MCF 10A (cell line): Measurements from ENCODE around the gene LRP2. TPM values are rescaled to one million over a fixed set of nuclear protein-coding genes. Genes with fewer than 3 reads are reported as not detected.
A peak's percentile ranks its signal among the peaks of the same experiment; 100 is the strongest.

Source experiments
- BruUV-seq: library from RNA; stranded (reverse); fragments of 400-500 nt; replicated peaks from 2 replicates; lab custom pipeline; 2021; lab: Mats Ljungman, UMichigan
- CTCF ChIA-PET: fragments of 300-600 bp; sonication (Branson Sonifier 250); formaldehyde crosslinking; extraction: SDS; loops from one replicate; lab custom pipeline; 2021; ENCODE audit warnings: antibody characterized with exemption, inconsistent platforms; lab: Yijun Ruan, JAX
- POLR2A ChIA-PET: fragments of 300-600, 350-650 bp; sonication (Branson Sonifier 250); formaldehyde crosslinking; extraction: SDS; loops from one replicate; lab custom pipeline; 2020; ENCODE audit warnings: antibody characterized with exemption, inconsistent platforms; lab: Yijun Ruan, JAX
- DNase-seq: peaks from one replicate; pipeline ENCODE4 v3.0.0-alpha.2; 2018; ENCODE audit not compliant: unreplicated experiment
- H3K27ac Mint-ChIP-seq: one replicate; pipeline ENCODE4 v1.8.0; 2022; ENCODE audit warnings: mild to moderate bottlenecking, low read depth, mixed read lengths; ENCODE audit not compliant: unreplicated experiment
- H3K27me3 Mint-ChIP-seq: one replicate; pipeline ENCODE4 v1.8.0; 2022; ENCODE audit warnings: mixed read lengths; ENCODE audit not compliant: insufficient read depth, unreplicated experiment
- H3K36me3 Mint-ChIP-seq: one replicate; pipeline ENCODE4 v1.8.0; 2022; ENCODE audit warnings: mild to moderate bottlenecking, moderate library complexity, mixed read lengths; ENCODE audit not compliant: insufficient read depth, unreplicated experiment
- H3K4me1 Mint-ChIP-seq: one replicate; pipeline ENCODE4 v1.8.0; 2022; ENCODE audit warnings: mixed read lengths; ENCODE audit not compliant: insufficient read depth, unreplicated experiment
- H3K4me3 Mint-ChIP-seq: one replicate; pipeline ENCODE4 v1.8.0; 2022; ENCODE audit warnings: mild to moderate bottlenecking, moderate library complexity, mixed read lengths; ENCODE audit not compliant: unreplicated experiment
- H3K9me3 Mint-ChIP-seq: one replicate; pipeline ENCODE4 v1.8.0; 2022; ENCODE audit warnings: mixed read lengths; ENCODE audit not compliant: unreplicated experiment
- CTCF ChIP-seq: fragments of 200-600 bp; IDR thresholded peaks from one replicate; pipeline ENCODE4 v1.8.0; 2022; ENCODE audit warnings: antibody characterized with exemption, mild to moderate bottlenecking; ENCODE audit not compliant: unreplicated experiment
- intact Hi-C: fragments of 100-400 bp; cut with micrococcal nuclease; formaldehyde crosslinking; loops from 2 replicates; pipeline ENCODE4 v1.14.1; 2022
- total RNA-seq: library from RNA; stranded (reverse); gene quantifications from 2 replicates; pipeline ENCODE4 v1.2.3, GENCODE V29; 2022

The LRP2 gene
- total RNA-seq, 1 experiment from 2014 or later: 0.07 TPM

GRCh38 chr2:169258045-169258601 is 104.2 kb downstream of the LRP2 start:
- ChIA-PET CTCF (interaction anchor here (0.9 to 1.5 kb wide), 2 partner anchors 8 to 38 kb away, joined by 3 read pairs; no protein-coding TSS in a partner anchor), POLR2A (interaction anchor here (0.9 to 1.4 kb wide), 2 partner anchors 17 to 69 kb away, joined by 3 read pairs; no protein-coding TSS in a partner anchor)
- Mint-ChIP-seq H3K4me1 (no peaks in the 10 kb centered on the region), H3K36me3 (no peaks in the 10 kb centered on the region), H3K27ac (no peak overlapping the region), H3K27me3 (peaks cover 55% of the 10 kb centered on the region), H3K4me3 (no peak overlapping the region), H3K9me3 (no peaks in the 10 kb centered on the region)
- TF ChIP-seq CTCF: no peak
- DNase-seq: peak; percentile 14
- no TSS peak for BruUV-seq
- intact Hi-C loops: no loop called here

GRCh38 chr2:169254774-169255173 is 107.6 kb downstream of the LRP2 start:
- H3K4me1 Mint-ChIP-seq: no peaks in the 10 kb centered on the region
- peaks cover 39% of the 10 kb centered on the region for H3K27me3 Mint-ChIP-seq
- H3K9me3 Mint-ChIP-seq: no peaks in the 10 kb centered on the region
- CTCF ChIA-PET: no interaction called here
- BruUV-seq: no TSS peak
- H3K36me3 Mint-ChIP-seq: no peaks in the 10 kb centered on the region
- no peak for DNase-seq
- no peak overlapping the region for H3K27ac Mint-ChIP-seq
- no peak for TF ChIP-seq CTCF
- POLR2A ChIA-PET: no interaction called here
- intact Hi-C loops: no loop called here
- no peak overlapping the region for H3K4me3 Mint-ChIP-seq

GRCh38 chr2:169247211-169247610 is 115.1 kb downstream of the LRP2 start:
- Mint-ChIP-seq H3K36me3 (no peaks in the 10 kb centered on the region), H3K4me1 (no peaks in the 10 kb centered on the region), H3K27me3 (peaks cover 6% of the 10 kb centered on the region), H3K9me3 (no peaks in the 10 kb centered on the region), H3K4me3 (no peak overlapping the region), H3K27ac (no peak overlapping the region)
- no TSS peak for BruUV-seq
- no peak for TF ChIP-seq CTCF
- DNase-seq: no peak
- intact Hi-C loops: no loop called here
- ChIA-PET CTCF (interaction anchor here (1.4 kb wide), 1 partner anchor 11 kb away, joined by 3 read pairs; no protein-coding TSS in a partner anchor), POLR2A (no interaction called here)

- no TSS peak for BruUV-seq
- Mint-ChIP-seq H3K27ac (no peak overlapping the region), H3K4me3 (no peak overlapping the region), H3K27me3 (peaks cover 65% of the 10 kb centered on the region), H3K9me3 (no peaks in the 10 kb centered on the region), H3K36me3 (no peaks in the 10 kb centered on the region), H3K4me1 (no peaks in the 10 kb centered on the region)
- intact Hi-C loops: no loop called here
- DNase-seq: no peak
- CTCF ChIA-PET: no interaction called here
- no peak for TF ChIP-seq CTCF
- POLR2A ChIA-PET: no interaction called here
Measured at GRCh38 chr2:169240405-169240804, 121.9 kb downstream of the LRP2 start.
